Stimulated activated CD4-positive, alpha-beta T cell treated with anti-CD3 and anti-CD28 coated beads, Interleukin-1b, Interleukin-23, amount 100 ng/mL, for 1 hour (primary cell): ENCODE results near the gene CSTPP1.
"Not testable (repeated sequence)": the region's sequence is repeated elsewhere in the genome, so short reads cannot be mapped to it uniquely, and the experiment has no call there.

ENCODE experiments used
- DNase-seq, 2 donors: peaks; one replicate each; pipeline ENCODE4 v3.0.0-alpha.2; 2020; ENCODE audit warnings: low read depth in 2 of 2

Gene CSTPP1

GRCh38 chr11:46912526-46913150 is 23.9 kb upstream of the CSTPP1 start:
- DNase-seq: no peak

GRCh38 chr11:46913484-46913883 is 23.1 kb upstream of the CSTPP1 start:
- DNase-seq: no peak

- no peak for DNase-seq
Measured at GRCh38 chr11:46914363-46914762, 22.2 kb upstream of the CSTPP1 start.

GRCh38 chr11:46914910-46915309 is 21.7 kb upstream of the CSTPP1 start:
- no peak for DNase-seq

GRCh38 chr11:46916286-46917108 is 20.1 kb upstream of the CSTPP1 start:
- no peak for DNase-seq

- no peak for DNase-seq
Measured at GRCh38 chr11:46917109-46917761, 19.3 kb upstream of the CSTPP1 start.

- no peak for DNase-seq
Measured at GRCh38 chr11:46917762-46918082, 18.8 kb upstream of the CSTPP1 start.

GRCh38 chr11:46918083-46918787 is 18.3 kb upstream of the CSTPP1 start, which contains the start of gene LRP4:
Gene LRP4 (minus strand): TSS chr11:46918550. CDS start chr11:46918379, 171 bp downstream.
- no peak for DNase-seq

GRCh38 chr11:46918788-46919513 is 17.6 kb upstream of the CSTPP1 start:
- DNase-seq: no peak

GRCh38 chr11:46920755-46921154 is 15.8 kb upstream of the CSTPP1 start:
- DNase-seq: no peak

GRCh38 chr11:46927928-46928327 is 8.6 kb upstream of the CSTPP1 start:
- not testable (repeated sequence) for DNase-seq

- DNase-seq: not testable (repeated sequence)
Measured at GRCh38 chr11:46928701-46929100, 7.9 kb upstream of the CSTPP1 start.

GRCh38 chr11:46930089-46930488 is 6.5 kb upstream of the CSTPP1 start:
- DNase-seq: no peak

- no peak for DNase-seq
Measured at GRCh38 chr11:46942172-46942571, 5.6 kb downstream of the CSTPP1 start.

GRCh38 chr11:46944356-46945075 is 8.0 kb downstream of the CSTPP1 start:
- DNase-seq: no peak

- DNase-seq: no peak
Measured at GRCh38 chr11:46947399-46948077, 11.0 kb downstream of the CSTPP1 start.

GRCh38 chr11:46948378-46949131 is 12.0 kb downstream of the CSTPP1 start:
- DNase-seq: no peak

GRCh38 chr11:46949297-46949696 is 12.7 kb downstream of the CSTPP1 start:
- DNase-seq: no peak

- no peak for DNase-seq
Measured at GRCh38 chr11:46951864-46952263, 15.3 kb downstream of the CSTPP1 start.

- DNase-seq: no peak
Measured at GRCh38 chr11:46952553-46952952, 16.0 kb downstream of the CSTPP1 start.
